ENCODE results near the gene KDM2A.

GRCh38 chr11:67292671-67293070 lies 173.6 kb downstream of the KDM2A start:
- TF ChIP-seq CTCF (IDR thresholded peaks at IDR 0.05) (no peak), POLR2A (IDR thresholded peaks at IDR 0.05) (no peak)

All from uterus (tissue), 2 donors.